GM13977 (cell line): ENCODE measurements around the gene SEMA4D.

Experiments
- DNase-seq: peaks from one replicate; pipeline ENCODE4 v3.0.0; 2012; ENCODE audit warnings: low spot score
- in situ Hi-C: fragments of 300-500 bp; cut with MboI; formaldehyde crosslinking; loops from one replicate; pipeline ENCODE4 v1.12.0; 2022; ENCODE audit warnings: low sequenced_read_pairs, low pct_unique_long_range_greater_than_20kb, mixed read lengths, inconsistent platforms; ENCODE audit not compliant: unreplicated experiment
- TF ChIP-seq, protein P1 (sequence below): IDR thresholded peaks from 2 replicates; pipeline ENCODE4 v1.5.1; 2012; ENCODE audit warnings: mild to moderate bottlenecking, control low read depth; ENCODE audit not compliant: insufficient read depth; ENCODE audit errors: extremely low read depth, missing control alignments

SEMA4D gene

GRCh38 chr9:89531766-89532165 lies 33.9 kb upstream of the SEMA4D start:
- in situ Hi-C loops, result no loop called here
- no peak for DNase-seq
- TF ChIP-seq, protein P1, sequence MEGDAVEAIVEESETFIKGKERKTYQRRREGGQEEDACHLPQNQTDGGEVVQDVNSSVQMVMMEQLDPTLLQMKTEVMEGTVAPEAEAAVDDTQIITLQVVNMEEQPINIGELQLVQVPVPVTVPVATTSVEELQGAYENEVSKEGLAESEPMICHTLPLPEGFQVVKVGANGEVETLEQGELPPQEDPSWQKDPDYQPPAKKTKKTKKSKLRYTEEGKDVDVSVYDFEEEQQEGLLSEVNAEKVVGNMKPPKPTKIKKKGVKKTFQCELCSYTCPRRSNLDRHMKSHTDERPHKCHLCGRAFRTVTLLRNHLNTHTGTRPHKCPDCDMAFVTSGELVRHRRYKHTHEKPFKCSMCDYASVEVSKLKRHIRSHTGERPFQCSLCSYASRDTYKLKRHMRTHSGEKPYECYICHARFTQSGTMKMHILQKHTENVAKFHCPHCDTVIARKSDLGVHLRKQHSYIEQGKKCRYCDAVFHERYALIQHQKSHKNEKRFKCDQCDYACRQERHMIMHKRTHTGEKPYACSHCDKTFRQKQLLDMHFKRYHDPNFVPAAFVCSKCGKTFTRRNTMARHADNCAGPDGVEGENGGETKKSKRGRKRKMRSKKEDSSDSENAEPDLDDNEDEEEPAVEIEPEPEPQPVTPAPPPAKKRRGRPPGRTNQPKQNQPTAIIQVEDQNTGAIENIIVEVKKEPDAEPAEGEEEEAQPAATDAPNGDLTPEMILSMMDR, result no peak

DNA sequence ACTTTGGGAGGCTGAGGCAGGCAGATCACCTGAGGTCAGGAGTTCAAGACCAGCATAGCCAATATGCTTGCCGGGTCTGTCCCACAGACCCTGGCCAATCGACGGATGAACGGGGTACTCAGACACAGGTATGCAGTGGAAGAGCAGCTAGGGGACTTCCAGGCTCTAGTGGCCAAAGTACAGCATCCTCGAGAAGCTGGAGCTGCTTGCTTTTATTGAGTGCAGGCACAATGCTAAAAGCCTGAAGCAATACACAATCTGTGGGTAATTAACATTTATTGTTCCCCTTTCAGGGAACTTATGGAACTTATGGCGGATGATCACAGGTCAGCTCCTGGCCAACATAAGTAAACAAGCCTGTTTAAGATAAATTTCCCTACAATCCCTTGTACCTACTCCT lies 32.8 kb upstream of the SEMA4D start:
- TF ChIP-seq, protein P1, result no peak
- in situ Hi-C loops, result no loop called here
- no peak for DNase-seq

GRCh38 chr9:89529243-89530035 lies 31.5 kb upstream of the SEMA4D start:
- in situ Hi-C loops, result no loop called here
- no peak for DNase-seq
- TF ChIP-seq, protein P1, result no peak

DNA sequence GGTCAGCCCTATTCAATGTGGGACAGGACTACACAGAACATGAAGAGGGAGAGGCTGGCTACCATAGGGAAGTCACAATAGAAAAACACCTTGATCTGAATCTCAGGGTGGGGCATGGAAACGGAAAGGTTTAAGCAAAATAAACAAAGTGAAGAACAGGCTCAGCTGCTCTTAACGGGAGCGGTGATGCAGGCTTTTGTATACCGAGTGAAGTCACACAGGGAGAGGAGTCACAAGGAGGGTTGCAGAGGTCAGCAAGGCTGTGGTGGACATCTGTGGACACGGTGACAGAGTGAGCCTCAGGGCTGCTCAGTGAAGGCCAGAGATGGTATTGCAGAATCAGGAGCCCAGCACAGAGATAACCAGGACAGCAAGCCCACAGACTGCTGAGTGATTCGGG lies 30.6 kb upstream of the SEMA4D start:
- DNase-seq, result no peak
- in situ Hi-C loops, result no loop called here
- TF ChIP-seq, protein P1, result no peak

DNA sequence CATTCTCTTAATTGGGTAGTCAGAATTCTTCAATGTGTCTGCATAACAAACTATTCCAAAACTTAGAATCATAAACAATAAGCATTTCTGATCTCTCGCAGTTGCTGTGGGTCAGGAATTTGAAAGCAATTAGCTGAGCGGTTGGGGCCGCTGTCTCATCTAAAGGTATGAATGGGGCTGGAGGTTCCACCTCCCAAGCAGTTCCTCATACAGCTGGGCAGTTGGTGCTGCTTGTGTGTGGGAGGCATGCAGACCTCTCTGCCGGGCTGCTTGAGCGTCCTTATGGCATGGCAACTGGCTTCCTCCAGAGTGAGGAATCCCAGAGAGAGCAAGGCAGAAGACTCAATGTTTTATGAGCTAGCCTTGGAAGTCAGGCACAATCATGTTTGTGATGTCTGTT lies 30.2 kb upstream of the SEMA4D start:
- TF ChIP-seq, protein P1, result no peak
- no peak for DNase-seq
- in situ Hi-C loops, result no loop called here

- DNase-seq, result no peak
- TF ChIP-seq, protein P1, result no peak
- in situ Hi-C loops, result no loop called here
Measured at GRCh38 chr9:89527084-89527483, 29.2 kb upstream of the SEMA4D start.
